Panc1 (cell line): ENCODE measurements around the gene PPTC7.

ENCODE experiments used
- CTCF ChIP-seq: fragments of 450-650 bp; IDR thresholded peaks from 2 replicates; pipeline ENCODE4 v1.5.1; 2017; ENCODE audit warnings: mild to moderate bottlenecking
- REST ChIP-seq, 2 experiments: IDR thresholded peaks; 2 replicates each; pipeline ENCODE4 v1.6.1; 2011 to 2012; ENCODE audit warnings: low read depth in 2 of 2, control low read depth in 1 of 2, low read length in 1 of 2, mild to moderate bottlenecking in 1 of 2, moderate library complexity in 1 of 2; ENCODE audit not compliant: insufficient read depth in 1 of 2

- no peak for TF ChIP-seq CTCF
- no peak for TF ChIP-seq REST (IDR thresholded peaks at IDR 0.05; ENCODE audit: insufficient read depth in 1 of 2, low read depth in 2 of 2, low read length in 1 of 2)
Measured at GRCh38 chr12:110599334-110599733, 16.2 kb upstream of the PPTC7 start.
